ENCODE data around the gene SCYGR4.
"Not testable (repeated sequence)": the region's sequence is repeated elsewhere in the genome, so short reads cannot be mapped to it uniquely, and the experiment has no call there.

Gene SCYGR4

GRCh38 chr2:227617316-227618230 is at the start of gene SCYGR4:
Gene SCYGR4, plus strand, starts transcription at chr2:227617498. Its CDS starts 0 bp downstream, at chr2:227617498.
- DNase-seq, result no peak

DNA sequence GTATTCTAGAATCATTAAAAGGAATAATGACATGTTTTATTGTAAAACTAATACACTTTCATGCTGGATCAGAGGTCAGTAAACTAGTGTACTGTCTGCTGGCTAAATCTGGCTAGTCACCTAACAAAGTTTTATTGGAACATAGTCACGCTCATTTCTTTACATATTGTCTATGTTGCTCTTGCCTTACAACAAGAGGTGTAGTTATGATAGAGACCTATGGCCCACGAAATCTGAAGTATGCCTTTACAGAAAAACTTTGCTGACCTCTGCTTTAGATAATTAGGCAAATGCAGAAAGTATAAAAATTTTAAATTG is 48.5 kb upstream of the SCYGR4 start:
- no peak for DNase-seq

- no peak for DNase-seq
Measured at GRCh38 chr2:227570615-227571014, 46.7 kb upstream of the SCYGR4 start.

GRCh38 chr2:227576110-227576509 is 41.2 kb upstream of the SCYGR4 start:
- DNase-seq, result no peak

DNA sequence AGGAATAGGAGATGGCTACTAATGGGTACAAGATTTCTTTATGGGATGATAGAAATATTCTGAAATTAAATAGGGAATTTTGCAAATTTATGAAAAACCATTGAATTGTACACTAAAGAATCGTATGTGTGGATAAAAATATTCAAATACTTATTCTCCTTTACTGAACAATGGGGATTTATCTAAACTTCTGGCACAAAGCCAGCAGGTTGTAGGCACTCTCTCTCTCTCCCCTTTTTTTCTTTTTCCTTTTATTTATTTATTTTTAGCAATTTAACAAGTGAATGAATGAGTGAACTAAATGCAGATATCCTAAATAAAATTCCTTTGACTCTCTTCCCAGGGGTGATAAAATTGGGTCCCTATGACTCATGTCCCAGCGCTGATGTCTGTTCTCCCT is 40.5 kb upstream of the SCYGR4 start:
- DNase-seq, result no peak

DNA sequence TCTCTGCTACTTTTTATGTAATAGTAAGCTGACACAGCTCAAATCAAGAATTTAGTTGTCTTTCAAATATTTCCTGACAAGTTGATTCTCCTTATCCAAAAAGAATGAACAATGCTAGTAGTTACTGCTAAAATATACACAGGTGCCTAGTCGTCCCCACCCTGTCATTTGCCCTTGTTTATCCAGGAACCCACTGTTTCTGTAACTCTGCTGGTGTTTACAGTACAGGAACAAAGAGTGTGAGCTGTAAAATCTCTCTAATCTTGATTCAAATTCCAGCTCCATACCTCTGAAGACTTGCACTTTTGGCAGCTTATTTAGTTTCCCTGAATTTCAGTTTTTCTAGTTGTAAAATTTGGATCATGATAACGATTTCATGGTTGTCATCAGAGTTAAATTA is 39.7 kb upstream of the SCYGR4 start:
- no peak for DNase-seq

- DNase-seq, result no peak
Measured at GRCh38 chr2:227578642-227579041, 38.7 kb upstream of the SCYGR4 start.

DNA sequence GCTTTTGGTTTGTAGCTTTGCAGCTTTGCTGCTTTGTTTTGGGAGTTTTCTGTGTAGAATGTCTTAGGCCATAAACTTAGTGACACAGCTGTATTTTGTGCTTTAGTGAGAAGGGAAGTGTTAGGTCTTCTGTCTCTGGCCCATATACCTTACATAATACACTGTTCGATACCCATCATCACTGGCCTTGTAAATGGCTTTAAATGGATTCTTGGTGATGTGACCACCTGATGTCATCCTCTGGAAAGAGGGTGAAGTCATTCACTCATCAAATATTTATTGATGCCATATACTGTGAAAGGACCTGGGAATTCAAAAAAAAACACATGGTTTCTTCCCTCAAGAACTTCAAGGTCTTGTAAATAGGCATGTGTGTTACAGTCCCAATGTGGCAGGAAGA is 37.5 kb upstream of the SCYGR4 start:
- DNase-seq, result no peak

GRCh38 chr2:227582369-227582768 is 34.9 kb upstream of the SCYGR4 start:
- no peak for DNase-seq

- DNase-seq, result no peak
Measured at GRCh38 chr2:227592694-227593387, 24.5 kb upstream of the SCYGR4 start.

DNA sequence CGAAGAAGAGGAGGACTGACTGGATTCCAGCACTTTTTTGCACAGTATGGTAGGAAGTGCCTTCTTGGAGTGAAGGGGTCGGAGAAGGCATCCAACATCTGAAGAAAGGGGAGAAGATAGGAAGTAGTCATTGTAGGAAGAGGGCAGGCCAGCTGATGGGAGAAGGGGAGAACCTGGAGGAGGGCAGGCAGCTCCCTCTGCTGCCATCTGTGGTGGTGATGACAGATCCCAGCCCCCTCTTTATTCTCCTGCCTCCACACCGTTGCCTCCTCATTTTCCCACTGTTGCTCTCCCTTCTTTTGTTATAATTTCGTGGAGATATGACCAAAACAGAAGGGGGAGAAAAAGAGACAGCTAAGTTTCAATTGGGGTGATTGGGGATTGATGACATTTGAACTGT is 21.5 kb upstream of the SCYGR4 start:
- no peak for DNase-seq

GRCh38 chr2:227597036-227597435 is 20.3 kb upstream of the SCYGR4 start:
- DNase-seq, result no peak

DNA sequence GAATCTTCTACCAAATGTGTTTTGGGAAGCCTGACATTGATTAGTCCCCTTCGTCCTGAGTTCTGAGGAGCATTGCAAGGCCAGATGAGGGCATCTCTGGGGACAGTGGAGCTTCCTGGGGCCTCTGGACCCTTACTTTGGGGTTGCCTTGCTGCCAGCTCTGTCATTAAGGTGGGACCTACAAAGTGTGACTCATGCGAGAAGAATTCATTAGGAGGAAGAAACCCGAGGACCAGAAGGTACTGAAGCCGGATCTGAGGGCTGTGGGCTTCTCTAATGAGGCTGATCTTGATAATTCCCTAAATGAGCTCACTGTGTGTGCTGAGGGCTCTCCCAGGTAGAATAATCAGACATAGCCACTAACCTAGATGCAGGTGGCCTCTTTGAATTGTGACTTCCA is 19.3 kb upstream of the SCYGR4 start:
- no peak for DNase-seq

GRCh38 chr2:227598835-227599503 is 18.3 kb upstream of the SCYGR4 start, which contains the start of gene SCYGR2:
Gene SCYGR2, plus strand, starts transcription at chr2:227598893. Its CDS starts 0 bp downstream, at chr2:227598893.
- not testable (repeated sequence) for DNase-seq

DNA sequence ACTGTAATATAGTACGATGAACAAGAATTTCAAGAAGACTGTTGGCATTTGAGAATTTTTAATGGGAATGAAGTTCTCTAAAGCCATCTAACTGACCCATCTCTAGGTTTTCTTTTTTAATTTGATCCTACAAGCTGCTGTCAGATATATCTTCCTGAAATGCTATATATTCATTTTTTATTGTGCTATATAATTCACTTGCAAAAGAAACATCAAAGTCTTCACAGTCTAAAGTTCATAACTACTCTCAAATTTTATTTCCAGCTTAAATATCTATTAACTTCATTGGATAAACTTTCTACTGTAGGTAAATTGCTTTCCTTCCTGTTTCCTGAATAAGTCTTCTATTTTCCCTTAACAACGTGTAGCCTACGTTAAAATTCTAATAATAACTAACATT is 14.9 kb upstream of the SCYGR4 start:
- DNase-seq, result no peak

- no peak for DNase-seq
Measured at GRCh38 chr2:227606476-227606875, 10.8 kb upstream of the SCYGR4 start.

- no peak for DNase-seq
Measured at GRCh38 chr2:227607941-227608340, 9.4 kb upstream of the SCYGR4 start.

DNA sequence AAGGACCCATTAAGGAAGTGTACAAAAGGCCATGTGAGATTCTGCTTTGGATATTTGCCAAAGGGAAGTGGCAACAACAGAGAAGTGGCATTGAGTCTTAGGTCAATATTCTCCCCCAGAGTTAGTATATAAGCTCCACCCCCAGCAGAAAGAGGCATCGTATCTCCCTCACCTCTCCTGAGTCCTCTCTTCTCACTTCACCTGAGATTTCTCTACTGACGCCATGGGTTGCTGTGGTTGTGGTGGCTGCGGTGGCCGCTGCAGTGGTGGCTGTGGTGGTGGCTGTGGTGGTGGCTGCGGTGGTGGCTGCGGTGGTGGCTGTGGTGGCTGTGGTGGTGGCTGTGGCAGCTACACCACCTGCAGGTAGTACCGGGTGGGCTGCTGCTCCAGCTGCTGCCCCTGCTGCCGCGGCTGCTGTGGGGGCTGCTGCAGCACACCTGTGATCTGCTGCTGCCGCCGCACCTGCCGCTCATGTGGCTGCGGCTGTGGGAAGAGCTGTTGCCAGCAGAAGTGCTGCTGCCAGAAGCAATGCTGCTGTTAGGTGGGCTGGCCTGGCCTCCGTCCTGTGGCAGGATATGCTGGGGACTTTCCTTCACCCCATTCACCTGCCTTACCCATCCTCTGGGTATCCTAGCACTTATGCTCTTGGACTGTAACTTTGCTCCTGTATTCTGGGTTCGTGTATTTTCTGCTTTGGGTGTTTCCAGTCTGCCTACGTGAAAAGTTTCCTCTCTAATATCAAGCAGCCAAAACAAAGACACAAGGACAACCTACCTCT is 8.5 kb upstream of the SCYGR4 start:
- no peak for DNase-seq

- no peak for DNase-seq
Measured at GRCh38 chr2:227610123-227610522, 7.2 kb upstream of the SCYGR4 start.

- DNase-seq, result no peak
Measured at GRCh38 chr2:227612546-227613271, 4.6 kb upstream of the SCYGR4 start.

GRCh38 chr2:227613272-227613660 is 4.0 kb upstream of the SCYGR4 start:
- DNase-seq, result no peak

- no peak for DNase-seq
Measured at GRCh38 chr2:227614246-227614645, 3.1 kb upstream of the SCYGR4 start.

All from stimulated activated CD4-positive, alpha-beta T cell treated with anti-CD3 and anti-CD28 coated beads, Interleukin-4, amount 100 ng/mL, for 4 hours (primary cell).